Measurements from ENCODE around the gene SGK1.

GRCh38 chr6:134315189-134315588 lies 2.7 kb downstream of the SGK1 start:
- TF ChIP-seq CTCF (conservative IDR thresholded peaks at IDR 0.05; ENCODE audit: low read depth, low read length), result no peak
- no peak for TF ChIP-seq EZH2 (IDR thresholded peaks at IDR 0.05; ENCODE audit: low read length, unreplicated experiment)
- no peak for TF ChIP-seq EZH2phosphoT487 (IDR thresholded peaks at IDR 0.05; ENCODE audit: borderline replicate concordance, low read length)
